22Rv1 (cell line): Measurements from ENCODE around the gene GAL3ST1.
"Not testable (repeated sequence)": the region's sequence is repeated elsewhere in the genome, so short reads cannot be mapped to it uniquely, and the experiment has no call there.

Source experiments
- H3K27ac ChIP-seq: fragments of 450-650 bp; 2 replicates; pipeline ENCODE4 v1.5.1; 2017
- ZFX ChIP-seq: fragments of 450-650 bp; IDR thresholded peaks from 2 replicates; pipeline ENCODE4 v1.6.1; 2017; ENCODE audit warnings: antibody characterized with exemption, borderline replicate concordance
- TF ChIP-seq, protein P1 (sequence below): fragments of 450-650 bp; IDR thresholded peaks from 2 replicates; pipeline ENCODE4 v1.5.1; 2017; ENCODE audit warnings: mild to moderate bottlenecking

GAL3ST1 gene

GRCh38 chr22:30564045-30564760 is 10.3 kb downstream of the GAL3ST1 start:
- TF ChIP-seq, protein P1, sequence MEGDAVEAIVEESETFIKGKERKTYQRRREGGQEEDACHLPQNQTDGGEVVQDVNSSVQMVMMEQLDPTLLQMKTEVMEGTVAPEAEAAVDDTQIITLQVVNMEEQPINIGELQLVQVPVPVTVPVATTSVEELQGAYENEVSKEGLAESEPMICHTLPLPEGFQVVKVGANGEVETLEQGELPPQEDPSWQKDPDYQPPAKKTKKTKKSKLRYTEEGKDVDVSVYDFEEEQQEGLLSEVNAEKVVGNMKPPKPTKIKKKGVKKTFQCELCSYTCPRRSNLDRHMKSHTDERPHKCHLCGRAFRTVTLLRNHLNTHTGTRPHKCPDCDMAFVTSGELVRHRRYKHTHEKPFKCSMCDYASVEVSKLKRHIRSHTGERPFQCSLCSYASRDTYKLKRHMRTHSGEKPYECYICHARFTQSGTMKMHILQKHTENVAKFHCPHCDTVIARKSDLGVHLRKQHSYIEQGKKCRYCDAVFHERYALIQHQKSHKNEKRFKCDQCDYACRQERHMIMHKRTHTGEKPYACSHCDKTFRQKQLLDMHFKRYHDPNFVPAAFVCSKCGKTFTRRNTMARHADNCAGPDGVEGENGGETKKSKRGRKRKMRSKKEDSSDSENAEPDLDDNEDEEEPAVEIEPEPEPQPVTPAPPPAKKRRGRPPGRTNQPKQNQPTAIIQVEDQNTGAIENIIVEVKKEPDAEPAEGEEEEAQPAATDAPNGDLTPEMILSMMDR, result no peak
- no peak for TF ChIP-seq ZFX
- no peak overlapping the region for H3K27ac ChIP-seq

GRCh38 chr22:30562366-30562765 is 12.1 kb downstream of the GAL3ST1 start:
- TF ChIP-seq, protein P1, result no peak
- no peak for TF ChIP-seq ZFX
- H3K27ac ChIP-seq, result no peak overlapping the region

DNA sequence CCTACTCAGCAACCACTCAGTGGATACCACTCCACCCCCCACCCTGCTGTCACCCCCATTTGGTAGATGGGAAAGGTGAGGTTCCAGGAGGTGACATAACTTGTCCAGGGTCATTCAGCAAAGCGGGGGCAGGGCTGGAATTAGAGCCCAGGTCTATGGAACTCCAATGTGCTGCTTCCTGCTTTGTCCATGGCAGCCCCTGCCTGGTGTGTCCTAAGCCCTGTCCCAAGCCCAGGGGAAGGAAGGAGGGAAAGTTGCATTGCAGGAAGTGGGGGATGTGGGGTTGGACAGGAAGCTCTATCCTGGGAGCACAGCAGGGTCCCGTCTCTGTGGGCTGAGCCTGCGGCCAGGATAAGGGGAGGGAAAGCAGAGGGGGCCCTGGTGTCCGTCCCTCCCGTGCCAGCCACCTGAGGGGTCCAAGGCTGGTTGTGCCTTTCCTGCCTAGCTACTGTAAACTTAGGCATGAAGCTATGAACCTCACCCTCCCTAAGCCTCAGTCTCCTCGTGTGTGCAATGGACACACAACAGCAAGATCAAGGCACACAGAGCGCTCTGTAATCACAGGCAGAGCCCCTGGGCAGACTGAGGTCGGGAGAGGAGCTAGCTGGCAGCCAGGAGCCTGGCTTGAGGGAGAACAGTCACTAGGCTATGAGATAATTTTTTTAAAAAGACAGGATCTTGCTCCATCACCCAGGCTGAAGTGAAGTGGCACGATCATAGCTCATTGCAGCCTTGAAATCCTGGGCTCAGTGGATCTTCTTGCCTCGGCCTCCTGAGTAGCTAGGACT is 12.9 kb downstream of the GAL3ST1 start:
- no peak overlapping the region for H3K27ac ChIP-seq
- TF ChIP-seq, protein P1, result no peak
- TF ChIP-seq ZFX, result no peak

DNA sequence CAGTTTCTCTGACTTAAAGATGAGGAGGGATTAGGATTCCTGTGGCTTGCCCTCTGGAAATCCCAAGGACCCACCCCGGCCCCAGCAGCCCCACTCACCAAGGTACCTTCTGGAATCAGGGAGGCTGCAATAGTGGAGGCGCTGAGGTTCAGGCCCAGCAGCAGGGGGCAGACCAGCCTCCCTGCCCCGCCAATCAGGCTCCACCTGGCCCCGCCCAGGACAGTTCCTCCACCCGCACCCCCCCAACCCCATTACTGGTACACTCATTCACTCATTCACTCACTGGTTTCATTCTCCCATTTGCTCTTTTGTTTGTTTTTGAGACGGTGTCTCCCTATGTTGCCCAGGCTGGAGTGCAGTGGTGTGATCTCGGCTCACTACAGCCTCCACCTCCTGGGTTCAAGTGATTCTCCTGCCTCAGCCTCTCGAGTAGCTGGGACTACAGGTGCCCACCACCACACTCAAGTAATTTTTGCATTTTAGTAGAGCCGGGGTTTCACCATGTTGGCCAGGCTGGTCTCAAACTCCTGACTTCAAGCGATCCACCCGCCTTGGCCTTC is 13.7 kb downstream of the GAL3ST1 start:
- TF ChIP-seq, protein P1, result peak; percentile 49
- not testable (repeated sequence) for H3K27ac ChIP-seq

DNA sequence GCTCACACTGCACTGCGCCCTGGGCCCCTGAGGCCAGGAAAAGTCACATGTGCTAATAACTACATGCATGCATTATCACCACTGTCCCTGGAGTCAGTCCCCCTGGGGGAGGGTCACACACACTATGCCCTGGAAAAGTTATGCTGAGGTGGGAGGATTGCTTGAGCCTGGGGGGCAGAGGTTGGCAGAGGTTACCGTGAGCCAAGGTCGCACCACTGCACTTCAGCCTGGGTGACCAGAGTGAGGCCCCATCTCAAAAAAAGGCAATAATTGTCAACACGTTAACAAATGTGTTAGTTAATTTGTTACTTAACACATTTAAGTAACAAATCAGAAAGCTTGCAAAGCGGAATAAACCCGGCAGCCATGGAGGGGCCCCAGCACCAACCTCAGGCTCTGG is 14.6 kb downstream of the GAL3ST1 start:
- H3K27ac ChIP-seq, result no peak overlapping the region
- TF ChIP-seq ZFX, result no peak
- TF ChIP-seq, protein P1, result no peak

- no peak overlapping the region for H3K27ac ChIP-seq
- no peak for TF ChIP-seq ZFX
Observed at GRCh38 chr22:30557243-30557642, 17.2 kb downstream of the GAL3ST1 start.

- TF ChIP-seq, protein P1, result no peak
- no peak for TF ChIP-seq ZFX
- no peak overlapping the region for H3K27ac ChIP-seq
Observed at GRCh38 chr22:30556388-30556787, 18.1 kb downstream of the GAL3ST1 start.
